Activated B cell treated with CpG ODN at 0.5 μM for 24 hours (primary cell): ENCODE data around the gene HOXC6. TPM values are rescaled to one million over a fixed set of nuclear protein-coding genes. Genes with fewer than 3 reads are reported as not detected.

Source experiments
- ATAC-seq: fragments of 200-7000 bp; cut with Tn5 transposase; one replicate; pipeline ENCODE4 v1.10.0; 2021; ENCODE audit warnings: low read depth, mild to moderate bottlenecking, moderate library complexity
- CTCF ChIA-PET: fragments of 350-600 bp; sonication (Branson Sonifier 250); formaldehyde crosslinking; loops from one replicate; lab custom pipeline; 2021; ENCODE audit warnings: antibody characterized with exemption; lab: Charles Lee
- POLR2A ChIA-PET: fragments of 350-600 bp; sonication (Branson Sonifier 250); formaldehyde crosslinking; loops from one replicate; lab custom pipeline; 2021; ENCODE audit warnings: antibody characterized with exemption; lab: Charles Lee
- DNase-seq: peaks from one replicate; pipeline ENCODE4 v3.0.0; 2022
- H3K27ac Mint-ChIP-seq: one replicate; pipeline ENCODE4 v1.8.0; 2020; ENCODE audit warnings: mixed read lengths
- H3K27me3 Mint-ChIP-seq: one replicate; pipeline ENCODE4 v1.8.0; 2021; ENCODE audit warnings: mixed read lengths
- H3K36me3 Mint-ChIP-seq: one replicate; pipeline ENCODE4 v1.8.0; 2021; ENCODE audit warnings: low read depth, mixed read lengths
- H3K4me1 Mint-ChIP-seq: one replicate; pipeline ENCODE4 v1.8.0; 2021; ENCODE audit warnings: mixed read lengths
- H3K4me3 Mint-ChIP-seq: one replicate; pipeline ENCODE4 v1.8.0; 2020; ENCODE audit warnings: mild to moderate bottlenecking, mixed read lengths
- H3K9me3 Mint-ChIP-seq: one replicate; pipeline ENCODE4 v1.8.0; 2020; ENCODE audit warnings: mixed read lengths
- intact Hi-C: fragments of 100-400 bp; cut with micrococcal nuclease; formaldehyde crosslinking; loops from one replicate; pipeline ENCODE4 v1.15.1; 2024
- total RNA-seq: library from RNA; stranded (reverse); gene quantifications from 2 replicates; pipeline ENCODE4 v1.2.3, GENCODE V29; 2022
- TF ChIP-seq, protein P1 (sequence below): fragments of 200-600 bp; IDR thresholded peaks from one replicate; pipeline ENCODE4 v1.8.0; 2022; ENCODE audit warnings: antibody characterized with exemption, mild to moderate bottlenecking

HOXC6 gene
- total RNA-seq, 1 donor from 2014 or later = not detected

DNA sequence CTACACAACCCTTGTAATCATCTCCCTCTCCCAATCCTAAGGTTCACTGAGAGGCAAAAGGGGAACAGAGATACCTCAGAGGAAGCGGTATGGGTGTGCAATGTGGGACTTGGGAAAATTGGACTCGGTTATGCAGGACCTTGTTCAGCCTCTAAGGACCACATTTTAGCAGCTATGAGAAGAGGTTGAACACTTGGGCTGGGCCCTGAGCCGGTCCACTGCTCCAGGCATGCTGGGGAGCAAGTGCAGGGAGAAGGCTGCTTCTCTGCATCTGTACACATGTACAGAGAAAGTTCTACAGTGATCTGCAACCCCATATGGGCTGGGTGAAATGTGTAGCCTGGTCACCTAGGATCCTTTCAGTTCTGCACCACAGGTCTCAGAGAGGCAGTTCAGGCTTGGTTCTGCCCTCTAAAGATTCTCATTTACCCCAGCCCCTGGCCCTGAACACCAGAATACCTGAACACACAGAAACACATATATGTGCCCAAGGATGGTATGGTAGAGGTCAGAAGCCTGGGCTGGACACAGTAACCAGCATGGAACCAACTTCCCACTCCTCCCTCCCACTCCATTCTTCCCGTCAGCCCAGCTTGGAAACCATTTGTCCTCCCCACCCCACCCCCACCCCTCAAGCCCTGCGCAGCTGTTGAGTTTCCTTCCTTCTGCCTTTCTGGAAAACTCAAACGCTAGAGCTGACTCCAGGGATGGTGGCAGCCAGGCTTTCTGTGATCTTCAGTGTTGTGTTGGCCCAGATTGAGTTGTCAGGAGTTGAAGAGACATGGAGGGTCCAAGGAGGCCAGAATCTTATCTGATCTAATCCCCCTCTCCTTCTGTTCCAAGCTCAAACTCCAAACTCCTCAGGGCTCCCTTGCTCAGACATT is 15.0 kb downstream of the HOXC6 start:
- Mint-ChIP-seq H3K9me3 (no peaks in the 10 kb centered on the region), H3K27ac (no peak overlapping the region), H3K27me3 (peaks cover 77% of the 10 kb centered on the region), H3K36me3 (no peaks in the 10 kb centered on the region), H3K4me3 (no peak overlapping the region), H3K4me1 (peaks cover 9% of the 10 kb centered on the region)
- ChIA-PET POLR2A (interaction anchor here (1.0 kb wide), 1 partner anchor 10 kb away, joined by 3 read pairs; the partner anchor contains the start of gene HOXC4), CTCF (no interaction called here)
- ATAC-seq (no peak), DNase-seq (no peak)
- TF ChIP-seq, protein P1, sequence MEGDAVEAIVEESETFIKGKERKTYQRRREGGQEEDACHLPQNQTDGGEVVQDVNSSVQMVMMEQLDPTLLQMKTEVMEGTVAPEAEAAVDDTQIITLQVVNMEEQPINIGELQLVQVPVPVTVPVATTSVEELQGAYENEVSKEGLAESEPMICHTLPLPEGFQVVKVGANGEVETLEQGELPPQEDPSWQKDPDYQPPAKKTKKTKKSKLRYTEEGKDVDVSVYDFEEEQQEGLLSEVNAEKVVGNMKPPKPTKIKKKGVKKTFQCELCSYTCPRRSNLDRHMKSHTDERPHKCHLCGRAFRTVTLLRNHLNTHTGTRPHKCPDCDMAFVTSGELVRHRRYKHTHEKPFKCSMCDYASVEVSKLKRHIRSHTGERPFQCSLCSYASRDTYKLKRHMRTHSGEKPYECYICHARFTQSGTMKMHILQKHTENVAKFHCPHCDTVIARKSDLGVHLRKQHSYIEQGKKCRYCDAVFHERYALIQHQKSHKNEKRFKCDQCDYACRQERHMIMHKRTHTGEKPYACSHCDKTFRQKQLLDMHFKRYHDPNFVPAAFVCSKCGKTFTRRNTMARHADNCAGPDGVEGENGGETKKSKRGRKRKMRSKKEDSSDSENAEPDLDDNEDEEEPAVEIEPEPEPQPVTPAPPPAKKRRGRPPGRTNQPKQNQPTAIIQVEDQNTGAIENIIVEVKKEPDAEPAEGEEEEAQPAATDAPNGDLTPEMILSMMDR = no peak
- intact Hi-C loops = no loop called here

DNA sequence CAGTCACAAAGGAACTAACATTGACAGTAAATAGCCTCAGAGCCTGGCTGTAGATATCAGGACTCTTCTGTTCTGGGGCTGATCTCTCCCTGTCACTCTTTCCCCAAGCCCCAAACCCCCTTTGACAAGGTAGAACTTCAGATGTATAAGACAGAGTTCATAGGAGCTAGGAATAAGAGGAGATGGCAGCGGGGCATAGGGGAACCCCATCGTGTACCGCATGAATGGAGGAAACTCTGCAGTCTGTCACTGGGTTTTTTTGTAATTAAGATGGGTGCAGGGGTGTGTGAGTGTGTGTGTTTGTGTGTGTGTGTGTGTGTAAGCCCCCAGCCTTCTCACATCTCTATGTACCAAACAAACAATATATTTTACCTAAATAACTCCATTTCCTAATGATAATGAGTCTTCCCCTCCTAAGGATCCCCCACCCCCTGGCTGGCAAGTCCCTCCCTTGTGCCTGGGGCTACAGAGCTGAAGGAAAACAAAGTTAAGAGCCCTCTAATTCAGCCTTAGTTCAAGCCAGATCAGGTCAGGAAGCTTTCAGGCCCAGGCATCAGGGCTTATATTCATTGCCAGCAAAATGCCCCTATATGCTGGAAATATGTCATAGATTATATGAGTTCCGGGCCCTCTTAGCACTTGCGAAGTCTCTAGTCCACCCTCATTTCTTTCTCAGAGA is 16.3 kb downstream of the HOXC6 start:
- intact Hi-C loops = loop anchor here (5.0 kb wide), 1 partner anchor 37 kb away; the partner anchor contains the start of gene HOXC8
- no peaks in the 10 kb centered on the region for H3K9me3 Mint-ChIP-seq
- TF ChIP-seq, protein P1 = no peak
- H3K36me3 Mint-ChIP-seq = no peaks in the 10 kb centered on the region
- POLR2A ChIA-PET = interaction anchor here (0.7 to 1.1 kb wide), 2 partner anchors 9 to 265 kb away, joined by 3 to 5 read pairs; partner anchors contain the start of gene HOXC4
- ATAC-seq = no peak
- no peak overlapping the region for H3K4me3 Mint-ChIP-seq
- peaks cover 78% of the 10 kb centered on the region for H3K27me3 Mint-ChIP-seq
- H3K4me1 Mint-ChIP-seq = peaks cover 9% of the 10 kb centered on the region
- CTCF ChIA-PET = interaction anchor here (0.6 kb wide), 1 partner anchor 92 kb away, joined by 7 read pairs; no protein-coding TSS in a partner anchor
- no peak overlapping the region for H3K27ac Mint-ChIP-seq
- no peak for DNase-seq

GRCh38 chr12:54045401-54045800 is 17.2 kb downstream of the HOXC6 start:
- Mint-ChIP-seq H3K27ac (no peak overlapping the region), H3K9me3 (no peaks in the 10 kb centered on the region), H3K27me3 (peaks cover 78% of the 10 kb centered on the region), H3K4me1 (peaks cover 15% of the 10 kb centered on the region), H3K36me3 (no peaks in the 10 kb centered on the region), H3K4me3 (no peak overlapping the region)
- TF ChIP-seq, protein P1 = no peak
- DNase-seq = no peak
- CTCF ChIA-PET = interaction anchor here (0.6 kb wide), 1 partner anchor 91 kb away, joined by 7 read pairs; no protein-coding TSS in a partner anchor
- intact Hi-C loops = loop anchor here (5.0 kb wide), 1 partner anchor 38 kb away; the partner anchor contains the start of gene HOXC8
- ATAC-seq = no peak
- POLR2A ChIA-PET = interaction anchor here (1.1 kb wide), 1 partner anchor 8 kb away, joined by 5 read pairs; the partner anchor contains the start of gene HOXC4

GRCh38 chr12:54045868-54046521 is 17.8 kb downstream of the HOXC6 start:
- intact Hi-C loops = loop anchor here (5.0 kb wide), 1 partner anchor 39 kb away; the partner anchor contains the start of gene HOXC8
- Mint-ChIP-seq H3K27ac (no peak overlapping the region), H3K27me3 (peaks cover 76% of the 10 kb centered on the region), H3K9me3 (no peaks in the 10 kb centered on the region), H3K36me3 (no peaks in the 10 kb centered on the region), H3K4me1 (peaks cover 20% of the 10 kb centered on the region), H3K4me3 (no peak overlapping the region)
- DNase-seq (no peak), ATAC-seq (no peak)
- ChIA-PET CTCF (no interaction called here), POLR2A (no interaction called here)
- TF ChIP-seq, protein P1 = no peak
